Activated T-cell treated with anti-CD3 and anti-CD28 coated beads, Interleukin-2, amount 50 U/mL, for 48 hours (primary cell): ENCODE results near the gene PALLD.
"Not testable (repeated sequence)": the region's sequence is repeated elsewhere in the genome, so short reads cannot be mapped to it uniquely, and the experiment has no call there.

Experiments used
- DNase-seq, 2 experiments: peaks; one replicate each; pipeline ENCODE4 v3.0.0-alpha.2; 2020

PALLD gene

GRCh38 chr4:168496834-168497233 is at the start of gene PALLD:
Gene PALLD, plus strand, starts transcription at chr4:168497052.
- DNase-seq, result no peak

GRCh38 chr4:168449063-168449462 is 47.8 kb upstream of the PALLD start:
- not testable (repeated sequence) for DNase-seq

GRCh38 chr4:168449719-168450452 is 47.0 kb upstream of the PALLD start:
- peak; percentile 22 to 29 for DNase-seq

GRCh38 chr4:168451331-168451730 is 45.5 kb upstream of the PALLD start:
- no peak for DNase-seq

- no peak for DNase-seq
Measured at GRCh38 chr4:168451744-168452390, 45.0 kb upstream of the PALLD start.

GRCh38 chr4:168453146-168453545 is 43.7 kb upstream of the PALLD start:
- DNase-seq, result no peak

- not testable (repeated sequence) for DNase-seq
Measured at GRCh38 chr4:168458256-168458655, 38.6 kb upstream of the PALLD start.

- no peak for DNase-seq
Measured at GRCh38 chr4:168461821-168462220, 35.0 kb upstream of the PALLD start.

GRCh38 chr4:168472920-168473319 is 23.9 kb upstream of the PALLD start:
- DNase-seq, result no peak

- DNase-seq, result no peak
Measured at GRCh38 chr4:168474660-168475320, 22.1 kb upstream of the PALLD start.

GRCh38 chr4:168475745-168476144 is 21.1 kb upstream of the PALLD start:
- peak; percentile 23 to 40 for DNase-seq

- DNase-seq, result no peak
Measured at GRCh38 chr4:168478868-168479267, 18.0 kb upstream of the PALLD start.

GRCh38 chr4:168480931-168481611 is 15.8 kb upstream of the PALLD start:
- peak; percentile 33 to 41 for DNase-seq

- DNase-seq, result no peak
Measured at GRCh38 chr4:168483811-168484210, 13.0 kb upstream of the PALLD start.

- DNase-seq, result no peak
Measured at GRCh38 chr4:168484626-168485025, 12.2 kb upstream of the PALLD start.

GRCh38 chr4:168485156-168485910 is 11.5 kb upstream of the PALLD start:
- no peak for DNase-seq

- DNase-seq, result peak in 1 of 2 experiments; percentile 26
Measured at GRCh38 chr4:168486912-168487281, 10.0 kb upstream of the PALLD start.

- DNase-seq, result peak; percentile 31 to 39
Measured at GRCh38 chr4:168487282-168488035, 9.4 kb upstream of the PALLD start.

- no peak for DNase-seq
Measured at GRCh38 chr4:168488869-168489274, 8.0 kb upstream of the PALLD start.

- no peak for DNase-seq
Measured at GRCh38 chr4:168489616-168490015, 7.2 kb upstream of the PALLD start.

GRCh38 chr4:168490711-168491110 is 6.1 kb upstream of the PALLD start:
- no peak for DNase-seq

- DNase-seq, result no peak
Measured at GRCh38 chr4:168491563-168491962, 5.3 kb upstream of the PALLD start.
